Measurements from ENCODE around the gene SEC16A.

SEC16A gene

DNA sequence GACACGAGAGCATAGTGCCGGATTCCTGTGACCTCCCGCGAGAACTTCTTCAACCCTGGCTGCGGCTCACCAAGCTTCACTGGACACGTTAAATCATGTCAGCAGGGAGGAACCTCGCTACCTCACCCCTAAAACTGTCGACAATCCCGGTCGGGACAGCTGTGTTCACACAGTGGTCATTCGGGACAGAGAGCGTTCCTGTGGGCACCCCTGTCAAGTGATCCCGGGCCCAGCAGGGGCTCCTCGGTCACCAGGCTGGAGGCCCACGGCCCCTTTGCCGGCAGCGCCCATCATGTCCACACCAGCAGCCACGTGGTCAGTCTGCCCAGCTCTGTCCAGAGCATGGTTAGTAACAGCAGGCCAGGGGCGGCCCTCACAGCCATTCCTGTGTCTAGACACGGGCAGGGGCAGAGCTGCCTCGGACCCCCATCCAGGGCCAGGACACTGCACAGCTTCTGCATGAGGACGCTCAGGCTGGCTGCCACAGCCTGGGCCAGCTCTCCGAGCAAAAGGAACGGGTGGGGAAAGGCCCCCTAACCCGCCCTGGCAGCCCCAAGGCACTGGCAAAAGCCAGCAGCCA, 46.7 kb downstream of the SEC16A start:
- no peak for TF ChIP-seq CTCF (IDR thresholded peaks at IDR 0.05; ENCODE audit: control insufficient read depth, insufficient read depth, low read depth, low read length, missing control alignments)
- no peak overlapping the region for H3K4me3 ChIP-seq (ENCODE audit: control insufficient read depth, low read depth, low read length)
- DNase-seq (ENCODE audit: low read depth), result no peak

- H3K4me3 ChIP-seq (ENCODE audit: control insufficient read depth, low read depth, low read length), result no peak overlapping the region
- no peak for DNase-seq (ENCODE audit: low read depth)
- TF ChIP-seq CTCF (IDR thresholded peaks at IDR 0.05; ENCODE audit: control insufficient read depth, insufficient read depth, low read depth, low read length, missing control alignments), result no peak
Observed at GRCh38 chr9:136434580-136435169, 48.2 kb downstream of the SEC16A start.

GRCh38 chr9:136433849-136434579, 48.8 kb downstream of the SEC16A start:
- no peak for TF ChIP-seq CTCF (IDR thresholded peaks at IDR 0.05; ENCODE audit: control insufficient read depth, insufficient read depth, low read depth, low read length, missing control alignments)
- no peak overlapping the region for H3K4me3 ChIP-seq (ENCODE audit: control insufficient read depth, low read depth, low read length)
- no peak for DNase-seq (ENCODE audit: low read depth)

DNA sequence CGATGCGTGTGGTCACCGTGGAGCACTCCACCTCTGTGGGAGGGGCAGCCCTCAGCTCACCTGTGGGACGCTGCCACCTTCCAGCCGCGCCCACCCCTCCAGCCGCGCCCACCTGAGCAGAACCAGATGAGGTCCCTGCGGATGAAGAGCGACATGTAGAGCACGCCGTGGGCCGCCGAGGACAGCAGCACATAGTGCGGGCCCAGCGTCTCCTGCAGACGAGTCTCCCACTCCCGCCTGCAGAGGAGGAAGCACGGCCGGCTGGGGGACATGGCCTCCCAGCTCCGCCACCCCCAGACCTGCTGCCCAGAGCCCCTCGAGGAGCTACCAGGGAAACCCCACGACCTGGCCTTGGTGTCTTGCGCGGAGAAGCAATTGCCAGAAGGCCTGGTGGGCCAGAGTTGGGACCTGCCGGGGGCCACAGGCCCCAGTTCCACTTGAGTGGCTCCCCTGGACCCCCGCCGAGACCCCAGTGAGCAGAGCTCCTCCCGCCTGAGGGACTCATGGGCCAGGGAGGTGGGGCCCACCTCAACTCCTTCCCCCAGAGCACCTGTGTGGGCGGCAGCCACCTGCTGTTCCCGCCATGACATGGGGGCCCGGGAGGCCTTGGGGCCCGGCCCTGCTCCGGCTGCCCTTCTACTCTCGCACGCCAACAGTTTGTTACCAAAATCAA, 49.7 kb downstream of the SEC16A start:
- H3K4me3 ChIP-seq (ENCODE audit: control insufficient read depth, low read depth, low read length), result no peak overlapping the region
- TF ChIP-seq CTCF (IDR thresholded peaks at IDR 0.05; ENCODE audit: control insufficient read depth, insufficient read depth, low read depth, low read length, missing control alignments), result no peak
- no peak for DNase-seq (ENCODE audit: low read depth)

DNA sequence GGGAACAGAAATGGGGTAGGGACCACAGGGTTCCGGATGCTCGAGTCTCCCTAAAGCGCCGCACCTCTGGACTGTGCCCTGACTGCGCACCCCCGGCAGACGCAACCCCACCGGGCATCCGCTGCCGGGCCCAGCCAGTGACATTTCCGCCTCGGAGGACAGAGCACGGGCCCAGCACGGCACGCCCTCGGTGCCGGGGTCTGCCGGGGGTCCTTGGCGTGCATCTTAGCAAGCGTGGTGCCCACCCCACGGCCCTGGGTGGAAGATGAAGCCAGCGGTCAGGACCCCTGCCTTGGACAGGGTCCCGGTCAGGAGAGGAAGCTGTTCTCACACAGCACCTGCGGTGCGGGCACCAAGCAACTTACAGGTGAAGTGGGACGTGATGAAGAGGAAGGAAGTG, 50.2 kb downstream of the SEC16A start:
- no peak overlapping the region for H3K4me3 ChIP-seq (ENCODE audit: control insufficient read depth, low read depth, low read length)
- no peak for TF ChIP-seq CTCF (IDR thresholded peaks at IDR 0.05; ENCODE audit: control insufficient read depth, insufficient read depth, low read depth, low read length, missing control alignments)
- DNase-seq (ENCODE audit: low read depth), result no peak

- TF ChIP-seq CTCF (IDR thresholded peaks at IDR 0.05; ENCODE audit: control insufficient read depth, insufficient read depth, low read depth, low read length, missing control alignments), result no peak
- no peak overlapping the region for H3K4me3 ChIP-seq (ENCODE audit: control insufficient read depth, low read depth, low read length)
- no peak for DNase-seq (ENCODE audit: low read depth)
Observed at GRCh38 chr9:136431782-136432350, 51.0 kb downstream of the SEC16A start.
